Prostate gland (tissue), 2 donors: ENCODE measurements around the gene SVOP.

Experiments
- POLR2A ChIP-seq: fragments of 450-650 bp; IDR thresholded peaks from one replicate; pipeline ENCODE4 v1.6.1; 2016; ENCODE audit warnings: antibody characterized with exemption, mild to moderate bottlenecking
- TF ChIP-seq, protein P1 (sequence below), 4 experiments: fragments of 200-600 bp in 2 of 4; fragments of 450-650 bp in 2 of 4; sonication (generic) in 2 of 4; IDR thresholded peaks; 1 replicate in 3 of 4; 2 replicates in 1 of 4; pipeline ENCODE4 v1.5.1; 2016 to 2019; ENCODE audit warnings: antibody characterized with exemption in 4 of 4, mild to moderate bottlenecking in 2 of 4, moderate library complexity in 2 of 4

DNA sequence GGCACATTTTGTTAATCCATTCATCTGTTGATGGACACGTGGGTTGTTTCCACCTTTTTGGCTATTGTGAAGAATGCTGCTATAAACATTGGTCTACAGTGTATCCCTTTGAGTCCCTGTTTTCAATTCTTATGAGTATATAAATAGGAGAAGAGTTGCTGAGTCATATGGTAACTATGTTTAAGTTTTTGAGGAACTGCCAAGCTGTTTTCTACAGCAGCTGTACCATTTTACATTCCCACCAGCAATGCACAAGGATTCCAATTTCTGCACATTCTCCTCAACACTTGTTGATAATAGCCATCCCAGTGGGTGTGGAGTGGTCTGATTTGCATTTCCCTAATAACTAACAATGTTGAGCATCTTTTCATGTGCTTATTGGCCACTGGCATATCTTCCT is 6.9 kb upstream of the SVOP start:
- TF ChIP-seq, protein P1, sequence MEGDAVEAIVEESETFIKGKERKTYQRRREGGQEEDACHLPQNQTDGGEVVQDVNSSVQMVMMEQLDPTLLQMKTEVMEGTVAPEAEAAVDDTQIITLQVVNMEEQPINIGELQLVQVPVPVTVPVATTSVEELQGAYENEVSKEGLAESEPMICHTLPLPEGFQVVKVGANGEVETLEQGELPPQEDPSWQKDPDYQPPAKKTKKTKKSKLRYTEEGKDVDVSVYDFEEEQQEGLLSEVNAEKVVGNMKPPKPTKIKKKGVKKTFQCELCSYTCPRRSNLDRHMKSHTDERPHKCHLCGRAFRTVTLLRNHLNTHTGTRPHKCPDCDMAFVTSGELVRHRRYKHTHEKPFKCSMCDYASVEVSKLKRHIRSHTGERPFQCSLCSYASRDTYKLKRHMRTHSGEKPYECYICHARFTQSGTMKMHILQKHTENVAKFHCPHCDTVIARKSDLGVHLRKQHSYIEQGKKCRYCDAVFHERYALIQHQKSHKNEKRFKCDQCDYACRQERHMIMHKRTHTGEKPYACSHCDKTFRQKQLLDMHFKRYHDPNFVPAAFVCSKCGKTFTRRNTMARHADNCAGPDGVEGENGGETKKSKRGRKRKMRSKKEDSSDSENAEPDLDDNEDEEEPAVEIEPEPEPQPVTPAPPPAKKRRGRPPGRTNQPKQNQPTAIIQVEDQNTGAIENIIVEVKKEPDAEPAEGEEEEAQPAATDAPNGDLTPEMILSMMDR (IDR thresholded peaks at IDR 0.05): no peak
- TF ChIP-seq POLR2A: no peak
